AG04449 (cell line): ENCODE results near the gene PTEN.
A peak's percentile ranks its signal among the peaks of the same experiment; 100 is the strongest.

Source experiments
- CTCF ChIA-PET: fragments of 350-600 bp; formaldehyde crosslinking; extraction: SDS; loops from one replicate; lab custom pipeline; 2021; ENCODE audit warnings: antibody characterized with exemption; lab: Yijun Ruan, JAX
- POLR2A ChIA-PET: fragments of 400-600, 350-600 bp; formaldehyde crosslinking; extraction: SDS; loops from one replicate; lab custom pipeline; 2020; ENCODE audit warnings: antibody characterized with exemption, inconsistent platforms; lab: Yijun Ruan, JAX
- DNase-seq: peaks from one replicate; pipeline ENCODE4 v3.0.0-alpha.2; 2010; ENCODE audit warnings: low read depth, low spot score
- H3K4me3 ChIP-seq: 2 replicates; pipeline ENCODE4 v1.5.1; 2011; ENCODE audit warnings: low read depth, mild to moderate bottlenecking, control low read depth, low read length
- CTCF ChIP-seq: IDR thresholded peaks from one replicate; pipeline ENCODE4 v1.5.1; 2011; ENCODE audit warnings: mild to moderate bottlenecking, moderate library complexity, low read length, control low read depth, inconsistent platforms; ENCODE audit not compliant: insufficient read depth; ENCODE audit errors: missing control alignments

PTEN gene

GRCh38 chr10:87863053-87863943, at the start of gene PTEN, which contains the start of gene KLLN:
Gene PTEN, plus strand, starts transcription at chr10:87863625. Its CDS starts 845 bp downstream, at chr10:87864470.
Gene KLLN, minus strand, starts transcription at chr10:87863533. Its CDS starts 1,046 bp downstream, at chr10:87862487.
- H3K4me3 ChIP-seq = peak within 1 kb of the TSS; percentile 91
- ChIA-PET POLR2A (interaction anchor here (0.5 to 2.2 kb wide), 13 partner anchors 18 to 528 kb away, joined by 3 to 12 read pairs (median 4); no protein-coding TSS in a partner anchor), CTCF (interaction anchor here (1.8 to 22.0 kb wide), 6 partner anchors 10 to 692 kb away, joined by 4 to 304 read pairs (median 12); no protein-coding TSS in a partner anchor)
- DNase-seq = peak; percentile 53
- no peak for TF ChIP-seq CTCF

GRCh38 chr10:87816163-87816897, 47.1 kb upstream of the PTEN start:
- ChIA-PET POLR2A (no interaction called here), CTCF (no interaction called here)
- TF ChIP-seq CTCF = no peak

GRCh38 chr10:87816898-87817608, 46.4 kb upstream of the PTEN start:
- DNase-seq = no peak
- POLR2A ChIA-PET = no interaction called here
- no peak for TF ChIP-seq CTCF
- CTCF ChIA-PET = interaction anchor here (1.2 kb wide), 1 partner anchor 15 kb away, joined by 6 read pairs; no protein-coding TSS in a partner anchor
- H3K4me3 ChIP-seq = peak overlapping the region; percentile 89

More at GRCh38 chr10:87816163-87816897, 47.1 kb upstream of the PTEN start:
- no peak overlapping the region; the same call in 1 of the 2 replicates for H3K4me3 ChIP-seq
- no peak for DNase-seq

- peak; percentile 12 for DNase-seq
- CTCF ChIA-PET = interaction anchor here (0.6 to 1.7 kb wide), 5 partner anchors 11 to 736 kb away, joined by 3 to 6 read pairs (median 3); no protein-coding TSS in a partner anchor
- peak within 1 kb of the TSS; percentile 89 for H3K4me3 ChIP-seq
- POLR2A ChIA-PET = interaction anchor here (0.5 to 1.2 kb wide), 3 partner anchors 11 to 57 kb away, joined by 3 read pairs; no protein-coding TSS in a partner anchor
- peak; percentile 37 for TF ChIP-seq CTCF
Measured at GRCh38 chr10:87817609-87818504, 45.6 kb upstream of the PTEN start, which contains the start of gene ATAD1. Gene ATAD1, minus strand, starts transcription at chr10:87818226. Its CDS starts 3,627 bp downstream, at chr10:87814599.
